ENCODE data around the gene UBXN7. TPM values are rescaled to one million over a fixed set of nuclear protein-coding genes. Genes with fewer than 3 reads are reported as not detected.
"Not testable (repeated sequence)": the region's sequence is repeated elsewhere in the genome, so short reads cannot be mapped to it uniquely, and the experiment has no call there.

UBXN7 gene
- total RNA-seq, 1 experiment from 2014 or later = 62.7 TPM

DNA sequence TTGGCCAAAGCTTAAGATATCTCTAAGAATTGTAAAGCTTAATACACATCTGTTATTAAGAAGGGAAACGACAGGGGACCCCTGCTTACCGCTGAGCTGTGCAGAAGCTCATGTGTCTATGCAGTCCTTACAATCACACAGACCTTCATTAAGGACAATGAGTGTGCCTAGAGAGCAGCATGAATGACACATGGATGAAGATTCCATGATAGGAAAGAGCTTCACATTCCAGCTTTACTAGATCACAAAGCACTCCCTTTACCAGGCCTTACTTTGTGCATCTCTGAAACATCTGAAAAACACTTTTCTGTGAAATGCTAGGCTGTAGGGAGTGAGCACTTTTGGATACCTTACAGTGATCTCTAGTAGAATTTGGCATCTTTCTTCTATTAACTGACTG is 39.3 kb upstream of the UBXN7 start:
- Histone ChIP-seq H3K36me3 (ENCODE audit: control insufficient read depth, insufficient read depth, low read length) (no peaks in the 10 kb centered on the region), H3K4me1 (no peaks in the 10 kb centered on the region), H3K4me3 (ENCODE audit: low read depth, low read length) (no peak overlapping the region), H3K9me3 (no peaks in the 10 kb centered on the region), H3K27me3 (replicated peaks; ENCODE audit: control insufficient read depth, insufficient read depth, low read length) (no peaks in the 10 kb centered on the region)
- H3K36me3 Mint-ChIP-seq (ENCODE audit: insufficient read depth, unreplicated experiment) = peaks cover 48% of the 10 kb centered on the region
- CTCF ChIA-PET = interaction anchor here (0.6 kb wide), 1 partner anchor 622 kb away, joined by 3 read pairs; no protein-coding TSS in a partner anchor
- intact Hi-C loops (cut with micrococcal nuclease; ENCODE audit: unreplicated experiment) = no loop called here
- DNase-seq = no peak
- BruUV-seq (replicated peaks) = no TSS peak
- POLR2A ChIA-PET = no interaction called here
- no peaks in the 10 kb centered on the region for H3K9me3 Mint-ChIP-seq (ENCODE audit: unreplicated experiment)
- H3K4me1 Mint-ChIP-seq (ENCODE audit: low read depth, unreplicated experiment) = no peaks in the 10 kb centered on the region
- H3K4me3 Mint-ChIP-seq (ENCODE audit: unreplicated experiment) = no peak overlapping the region
- TF ChIP-seq, protein P1, sequence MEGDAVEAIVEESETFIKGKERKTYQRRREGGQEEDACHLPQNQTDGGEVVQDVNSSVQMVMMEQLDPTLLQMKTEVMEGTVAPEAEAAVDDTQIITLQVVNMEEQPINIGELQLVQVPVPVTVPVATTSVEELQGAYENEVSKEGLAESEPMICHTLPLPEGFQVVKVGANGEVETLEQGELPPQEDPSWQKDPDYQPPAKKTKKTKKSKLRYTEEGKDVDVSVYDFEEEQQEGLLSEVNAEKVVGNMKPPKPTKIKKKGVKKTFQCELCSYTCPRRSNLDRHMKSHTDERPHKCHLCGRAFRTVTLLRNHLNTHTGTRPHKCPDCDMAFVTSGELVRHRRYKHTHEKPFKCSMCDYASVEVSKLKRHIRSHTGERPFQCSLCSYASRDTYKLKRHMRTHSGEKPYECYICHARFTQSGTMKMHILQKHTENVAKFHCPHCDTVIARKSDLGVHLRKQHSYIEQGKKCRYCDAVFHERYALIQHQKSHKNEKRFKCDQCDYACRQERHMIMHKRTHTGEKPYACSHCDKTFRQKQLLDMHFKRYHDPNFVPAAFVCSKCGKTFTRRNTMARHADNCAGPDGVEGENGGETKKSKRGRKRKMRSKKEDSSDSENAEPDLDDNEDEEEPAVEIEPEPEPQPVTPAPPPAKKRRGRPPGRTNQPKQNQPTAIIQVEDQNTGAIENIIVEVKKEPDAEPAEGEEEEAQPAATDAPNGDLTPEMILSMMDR (IDR thresholded peaks at IDR 0.05; ENCODE audit: insufficient read depth in 1 of 2, low read depth in 1 of 2, low read length in 1 of 2, severe bottlenecking in 1 of 2, unreplicated experiment in 1 of 2) = no peak
- H3K27ac Mint-ChIP-seq (ENCODE audit: unreplicated experiment) = no peak overlapping the region
- no peaks in the 10 kb centered on the region for H3K27me3 Mint-ChIP-seq (ENCODE audit: insufficient read depth, unreplicated experiment)

DNA sequence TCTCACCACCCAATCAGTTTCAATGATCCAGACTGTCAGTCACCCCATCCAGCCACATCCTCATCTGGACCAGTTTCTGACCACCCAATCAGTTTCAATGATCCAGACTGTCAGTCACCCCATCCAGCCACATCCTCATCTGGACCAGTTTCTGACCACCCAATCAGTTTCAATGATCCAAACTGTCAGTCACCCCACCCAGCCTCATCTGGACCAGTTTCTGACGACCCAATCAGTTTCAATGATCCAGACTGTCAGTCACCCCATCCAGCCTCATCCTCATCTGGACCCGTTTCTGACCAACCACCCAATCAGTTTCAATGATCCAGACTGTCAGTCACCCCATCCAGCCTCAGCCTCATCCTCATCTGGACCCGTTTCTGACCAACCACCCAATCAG is 38.0 kb upstream of the UBXN7 start:
- H3K27me3 ChIP-seq (replicated peaks; ENCODE audit: control insufficient read depth, insufficient read depth, low read length); H3K36me3 ChIP-seq (ENCODE audit: control insufficient read depth, insufficient read depth, low read length); H3K9me3 ChIP-seq; H3K9me3 Mint-ChIP-seq (ENCODE audit: unreplicated experiment); POLR2A ChIA-PET; H3K4me3 ChIP-seq (ENCODE audit: low read depth, low read length); DNase-seq; BruUV-seq (replicated peaks); H3K27me3 Mint-ChIP-seq (ENCODE audit: insufficient read depth, unreplicated experiment); CTCF ChIA-PET; intact Hi-C loops (cut with micrococcal nuclease; ENCODE audit: unreplicated experiment); H3K4me1 ChIP-seq; H3K4me1 Mint-ChIP-seq (ENCODE audit: low read depth, unreplicated experiment); H3K4me3 Mint-ChIP-seq (ENCODE audit: unreplicated experiment); H3K27ac Mint-ChIP-seq (ENCODE audit: unreplicated experiment): not testable (repeated sequence)
- peaks cover 47% of the 10 kb centered on the region for H3K36me3 Mint-ChIP-seq (ENCODE audit: insufficient read depth, unreplicated experiment)

- Mint-ChIP-seq H3K27me3 (ENCODE audit: insufficient read depth, unreplicated experiment) (no peaks in the 10 kb centered on the region), H3K27ac (ENCODE audit: unreplicated experiment) (no peak overlapping the region), H3K4me3 (ENCODE audit: unreplicated experiment) (no peak overlapping the region), H3K36me3 (ENCODE audit: insufficient read depth, unreplicated experiment) (peaks cover 16% of the 10 kb centered on the region), H3K9me3 (ENCODE audit: unreplicated experiment) (peaks cover 10% of the 10 kb centered on the region), H3K4me1 (ENCODE audit: low read depth, unreplicated experiment) (no peaks in the 10 kb centered on the region)
- Histone ChIP-seq H3K36me3 (ENCODE audit: control insufficient read depth, insufficient read depth, low read length) (no peaks in the 10 kb centered on the region), H3K4me1 (no peaks in the 10 kb centered on the region), H3K9me3 (no peaks in the 10 kb centered on the region), H3K4me3 (ENCODE audit: low read depth, low read length) (no peak overlapping the region), H3K27me3 (replicated peaks; ENCODE audit: control insufficient read depth, insufficient read depth, low read length) (no peaks in the 10 kb centered on the region)
- BruUV-seq (replicated peaks) = no TSS peak
- no peak for DNase-seq
- intact Hi-C loops (cut with micrococcal nuclease; ENCODE audit: unreplicated experiment) = no loop called here
- CTCF ChIA-PET = no interaction called here
- TF ChIP-seq, protein P1 (IDR thresholded peaks at IDR 0.05; ENCODE audit: insufficient read depth in 1 of 2, low read depth in 1 of 2, low read length in 1 of 2, severe bottlenecking in 1 of 2, unreplicated experiment in 1 of 2) = no peak
- POLR2A ChIA-PET = no interaction called here
Observed at GRCh38 chr3:196463804-196464203, 31.6 kb upstream of the UBXN7 start.

DNA sequence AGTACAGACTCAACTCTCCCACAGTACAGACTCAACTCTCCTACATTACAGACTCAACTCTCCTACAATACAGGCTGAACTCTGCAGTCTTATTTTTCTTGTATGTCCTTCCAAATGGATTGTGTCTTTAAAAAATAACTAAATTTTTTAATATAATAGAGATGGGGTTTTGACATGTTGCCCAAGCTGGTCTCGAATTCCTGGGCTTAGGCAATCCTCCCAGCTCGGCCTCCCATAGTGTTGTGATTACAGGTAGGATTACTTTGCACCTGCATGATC is 31.2 kb upstream of the UBXN7 start:
- no peak overlapping the region for H3K27ac Mint-ChIP-seq (ENCODE audit: unreplicated experiment)
- TF ChIP-seq, protein P1 (IDR thresholded peaks at IDR 0.05; ENCODE audit: insufficient read depth in 1 of 2, low read depth in 1 of 2, low read length in 1 of 2, severe bottlenecking in 1 of 2, unreplicated experiment in 1 of 2) = no peak
- BruUV-seq (replicated peaks) = no TSS peak
- no peaks in the 10 kb centered on the region for H3K4me1 ChIP-seq
- ChIA-PET POLR2A (no interaction called here), CTCF (no interaction called here)
- intact Hi-C loops (cut with micrococcal nuclease; ENCODE audit: unreplicated experiment) = no loop called here
- no peak overlapping the region for H3K4me3 ChIP-seq (ENCODE audit: low read depth, low read length)
- no peaks in the 10 kb centered on the region for H3K27me3 ChIP-seq (replicated peaks; ENCODE audit: control insufficient read depth, insufficient read depth, low read length)
- DNase-seq = no peak
- peaks cover 10% of the 10 kb centered on the region for H3K9me3 Mint-ChIP-seq (ENCODE audit: unreplicated experiment)
- H3K27me3 Mint-ChIP-seq (ENCODE audit: insufficient read depth, unreplicated experiment) = no peaks in the 10 kb centered on the region
- no peaks in the 10 kb centered on the region for H3K36me3 ChIP-seq (ENCODE audit: control insufficient read depth, insufficient read depth, low read length)
- H3K4me1 Mint-ChIP-seq (ENCODE audit: low read depth, unreplicated experiment) = no peaks in the 10 kb centered on the region
- peaks cover 15% of the 10 kb centered on the region for H3K36me3 Mint-ChIP-seq (ENCODE audit: insufficient read depth, unreplicated experiment)
- H3K4me3 Mint-ChIP-seq (ENCODE audit: unreplicated experiment) = no peak overlapping the region
- H3K9me3 ChIP-seq = no peaks in the 10 kb centered on the region

GRCh38 chr3:196462680-196463477 is 30.7 kb upstream of the UBXN7 start:
- BruUV-seq (replicated peaks); H3K9me3 Mint-ChIP-seq (ENCODE audit: unreplicated experiment); H3K27me3 ChIP-seq (replicated peaks; ENCODE audit: control insufficient read depth, insufficient read depth, low read length); H3K4me3 Mint-ChIP-seq (ENCODE audit: unreplicated experiment); DNase-seq; H3K27ac Mint-ChIP-seq (ENCODE audit: unreplicated experiment); H3K9me3 ChIP-seq; H3K4me1 Mint-ChIP-seq (ENCODE audit: low read depth, unreplicated experiment); H3K36me3 ChIP-seq (ENCODE audit: control insufficient read depth, insufficient read depth, low read length); H3K4me1 ChIP-seq; H3K27me3 Mint-ChIP-seq (ENCODE audit: insufficient read depth, unreplicated experiment); CTCF ChIA-PET; H3K36me3 Mint-ChIP-seq (ENCODE audit: insufficient read depth, unreplicated experiment); POLR2A ChIA-PET; H3K4me3 ChIP-seq (ENCODE audit: low read depth, low read length); intact Hi-C loops (cut with micrococcal nuclease; ENCODE audit: unreplicated experiment): not testable (repeated sequence)

Data from Caco-2 (cell line).